HS-5 (cell line): ENCODE data around the gene ARPC1A.
"Not testable (repeated sequence)": the region's sequence is repeated elsewhere in the genome, so short reads cannot be mapped to it uniquely, and the experiment has no call there.

ENCODE experiments used
- DNase-seq: peaks from one replicate; pipeline ENCODE4 v3.0.0-alpha.2; 2012; ENCODE audit warnings: low read depth

ARPC1A gene

GRCh38 chr7:99325592-99326407 is at the start of gene ARPC1A:
TSS of gene ARPC1A (plus strand) at chr7:99325898. CDS start at chr7:99333354, 7,456 bp downstream.
- DNase-seq: peak; percentile 48

GRCh38 chr7:99278180-99278579 is 47.5 kb upstream of the ARPC1A start:
- DNase-seq: no peak

- DNase-seq: not testable (repeated sequence)
Measured at GRCh38 chr7:99284165-99284564, 41.5 kb upstream of the ARPC1A start.

- no peak for DNase-seq
Measured at GRCh38 chr7:99287779-99288534, 37.7 kb upstream of the ARPC1A start.

- no peak for DNase-seq
Measured at GRCh38 chr7:99289185-99289584, 36.5 kb upstream of the ARPC1A start.

GRCh38 chr7:99290148-99290547 is 35.5 kb upstream of the ARPC1A start:
- not testable (repeated sequence) for DNase-seq

- DNase-seq: no peak
Measured at GRCh38 chr7:99290980-99291607, 34.6 kb upstream of the ARPC1A start.

- DNase-seq: no peak
Measured at GRCh38 chr7:99292127-99292526, 33.6 kb upstream of the ARPC1A start.

GRCh38 chr7:99293167-99293566 is 32.5 kb upstream of the ARPC1A start:
- DNase-seq: no peak

GRCh38 chr7:99293650-99294049 is 32.0 kb upstream of the ARPC1A start:
- DNase-seq: no peak

- DNase-seq: no peak
Measured at GRCh38 chr7:99296471-99296870, 29.2 kb upstream of the ARPC1A start.

GRCh38 chr7:99301496-99301895 is 24.2 kb upstream of the ARPC1A start:
- no peak for DNase-seq

GRCh38 chr7:99305473-99306260 is 20.0 kb upstream of the ARPC1A start:
- DNase-seq: no peak

GRCh38 chr7:99308461-99309074 is 17.1 kb upstream of the ARPC1A start:
- DNase-seq: no peak

- no peak for DNase-seq
Measured at GRCh38 chr7:99309111-99309510, 16.6 kb upstream of the ARPC1A start.

GRCh38 chr7:99310004-99310403 is 15.7 kb upstream of the ARPC1A start:
- no peak for DNase-seq

- no peak for DNase-seq
Measured at GRCh38 chr7:99311702-99312101, 14.0 kb upstream of the ARPC1A start.

GRCh38 chr7:99312316-99313203 is 13.1 kb upstream of the ARPC1A start:
- DNase-seq: no peak

GRCh38 chr7:99313204-99313573 is 12.5 kb upstream of the ARPC1A start:
- no peak for DNase-seq

- no peak for DNase-seq
Measured at GRCh38 chr7:99314504-99314903, 11.2 kb upstream of the ARPC1A start.

- DNase-seq: no peak
Measured at GRCh38 chr7:99320371-99320770, 5.3 kb upstream of the ARPC1A start.
